ENCODE results near the gene SHROOM4.

DNA sequence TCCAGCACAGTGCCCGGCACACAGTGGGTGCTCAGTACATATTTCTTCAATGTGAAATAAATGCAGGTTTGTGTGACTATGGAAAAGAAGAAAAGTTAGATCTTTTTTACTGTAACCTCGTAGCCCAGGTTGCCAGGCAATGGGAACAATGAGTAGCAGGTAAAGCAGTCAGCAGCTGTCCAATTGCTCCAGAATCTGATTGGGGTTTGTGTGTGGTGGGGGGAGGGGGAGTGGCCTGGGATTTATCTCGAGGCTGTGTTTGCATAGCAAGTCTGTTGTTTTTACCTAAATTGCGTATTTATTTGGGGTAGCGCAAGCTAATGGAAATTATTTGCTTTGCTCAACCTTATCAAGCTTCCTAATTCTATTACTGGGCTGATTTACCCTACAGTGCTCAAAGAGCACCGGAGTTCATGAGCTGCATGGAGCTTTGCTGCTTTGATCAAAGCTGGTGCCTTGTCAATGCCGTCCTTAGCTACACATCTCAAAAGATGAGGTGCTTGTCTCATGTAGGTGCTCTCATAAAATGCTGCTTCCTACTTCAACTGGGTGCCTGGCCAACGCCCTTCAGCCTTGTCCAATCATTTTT is 198.3 kb downstream of the SHROOM4 start:
- TF ChIP-seq, protein P1, sequence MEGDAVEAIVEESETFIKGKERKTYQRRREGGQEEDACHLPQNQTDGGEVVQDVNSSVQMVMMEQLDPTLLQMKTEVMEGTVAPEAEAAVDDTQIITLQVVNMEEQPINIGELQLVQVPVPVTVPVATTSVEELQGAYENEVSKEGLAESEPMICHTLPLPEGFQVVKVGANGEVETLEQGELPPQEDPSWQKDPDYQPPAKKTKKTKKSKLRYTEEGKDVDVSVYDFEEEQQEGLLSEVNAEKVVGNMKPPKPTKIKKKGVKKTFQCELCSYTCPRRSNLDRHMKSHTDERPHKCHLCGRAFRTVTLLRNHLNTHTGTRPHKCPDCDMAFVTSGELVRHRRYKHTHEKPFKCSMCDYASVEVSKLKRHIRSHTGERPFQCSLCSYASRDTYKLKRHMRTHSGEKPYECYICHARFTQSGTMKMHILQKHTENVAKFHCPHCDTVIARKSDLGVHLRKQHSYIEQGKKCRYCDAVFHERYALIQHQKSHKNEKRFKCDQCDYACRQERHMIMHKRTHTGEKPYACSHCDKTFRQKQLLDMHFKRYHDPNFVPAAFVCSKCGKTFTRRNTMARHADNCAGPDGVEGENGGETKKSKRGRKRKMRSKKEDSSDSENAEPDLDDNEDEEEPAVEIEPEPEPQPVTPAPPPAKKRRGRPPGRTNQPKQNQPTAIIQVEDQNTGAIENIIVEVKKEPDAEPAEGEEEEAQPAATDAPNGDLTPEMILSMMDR (IDR thresholded peaks at IDR 0.05), result no peak
- TF ChIP-seq POLR2AphosphoS5 (IDR thresholded peaks at IDR 0.05) (no peak), POLR2A (IDR thresholded peaks at IDR 0.05) (no peak)

Measured in breast epithelium (tissue), 3 donors.